Measurements from ENCODE around the gene YBX1. TPM values are rescaled to one million over a fixed set of nuclear protein-coding genes. Genes with fewer than 3 reads are reported as not detected.
"Not testable (repeated sequence)": the region's sequence is repeated elsewhere in the genome, so short reads cannot be mapped to it uniquely, and the experiment has no call there.

The YBX1 gene
- total RNA-seq, 1 donor from 2014 or later: 1,242 TPM

DNA sequence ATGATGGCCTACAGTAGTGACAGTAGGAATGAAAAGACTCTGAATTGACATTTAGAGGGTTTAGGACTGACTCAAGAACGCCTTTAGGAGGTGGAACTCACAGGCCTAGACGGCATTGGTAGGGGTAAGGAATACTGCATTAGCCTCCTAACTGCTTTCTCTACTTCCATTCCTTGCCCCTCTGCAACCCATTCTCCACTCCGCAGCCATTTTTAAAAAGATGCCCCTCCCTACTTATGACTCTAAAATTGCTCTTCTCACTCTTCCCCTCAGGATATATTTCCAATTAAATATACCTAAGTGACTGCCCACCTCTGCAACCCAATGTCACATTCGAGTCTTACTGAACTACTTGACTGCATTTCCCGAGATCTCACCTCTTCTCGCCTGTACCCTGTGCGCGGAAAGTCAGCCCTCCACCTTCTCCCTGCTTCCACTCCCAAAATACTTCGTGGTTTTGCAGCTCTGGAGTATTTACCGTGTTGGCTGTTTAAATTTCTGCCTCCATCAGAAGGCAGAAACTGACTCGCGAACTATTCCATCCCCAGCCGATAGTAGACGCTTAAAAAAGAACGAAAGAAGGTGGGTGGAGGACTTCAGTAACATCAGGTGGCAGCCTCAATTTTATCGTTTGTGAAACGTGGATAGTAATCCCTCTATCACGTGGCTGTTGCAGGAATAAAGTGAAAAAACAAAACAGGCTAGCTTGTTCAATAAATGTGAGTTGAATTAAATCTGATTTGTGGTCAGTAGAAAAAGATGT, 1.1 kb upstream of the YBX1 start:
- Mint-ChIP-seq H3K27ac (ENCODE audit: unreplicated experiment) (peak overlapping the region; percentile 93), H3K4me1 (peaks cover 50% of the 10 kb centered on the region), H3K27me3 (ENCODE audit: low read depth) (peaks cover 4% of the 10 kb centered on the region), H3K36me3 (ENCODE audit: low read depth) (peaks cover 16% of the 10 kb centered on the region), H3K9me3 (no peaks in the 10 kb centered on the region), H3K4me3 (peak overlapping the region; percentile 100)
- TF ChIP-seq, protein P1, sequence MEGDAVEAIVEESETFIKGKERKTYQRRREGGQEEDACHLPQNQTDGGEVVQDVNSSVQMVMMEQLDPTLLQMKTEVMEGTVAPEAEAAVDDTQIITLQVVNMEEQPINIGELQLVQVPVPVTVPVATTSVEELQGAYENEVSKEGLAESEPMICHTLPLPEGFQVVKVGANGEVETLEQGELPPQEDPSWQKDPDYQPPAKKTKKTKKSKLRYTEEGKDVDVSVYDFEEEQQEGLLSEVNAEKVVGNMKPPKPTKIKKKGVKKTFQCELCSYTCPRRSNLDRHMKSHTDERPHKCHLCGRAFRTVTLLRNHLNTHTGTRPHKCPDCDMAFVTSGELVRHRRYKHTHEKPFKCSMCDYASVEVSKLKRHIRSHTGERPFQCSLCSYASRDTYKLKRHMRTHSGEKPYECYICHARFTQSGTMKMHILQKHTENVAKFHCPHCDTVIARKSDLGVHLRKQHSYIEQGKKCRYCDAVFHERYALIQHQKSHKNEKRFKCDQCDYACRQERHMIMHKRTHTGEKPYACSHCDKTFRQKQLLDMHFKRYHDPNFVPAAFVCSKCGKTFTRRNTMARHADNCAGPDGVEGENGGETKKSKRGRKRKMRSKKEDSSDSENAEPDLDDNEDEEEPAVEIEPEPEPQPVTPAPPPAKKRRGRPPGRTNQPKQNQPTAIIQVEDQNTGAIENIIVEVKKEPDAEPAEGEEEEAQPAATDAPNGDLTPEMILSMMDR (conservative IDR thresholded peaks at IDR 0.05): no peak
- no peak for DNase-seq (ENCODE audit: low read depth, low spot score)

DNA sequence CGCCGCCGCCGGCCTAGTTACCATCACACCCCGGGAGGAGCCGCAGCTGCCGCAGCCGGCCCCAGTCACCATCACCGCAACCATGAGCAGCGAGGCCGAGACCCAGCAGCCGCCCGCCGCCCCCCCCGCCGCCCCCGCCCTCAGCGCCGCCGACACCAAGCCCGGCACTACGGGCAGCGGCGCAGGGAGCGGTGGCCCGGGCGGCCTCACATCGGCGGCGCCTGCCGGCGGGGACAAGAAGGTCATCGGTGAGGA, 193 bp downstream of the YBX1 start:
- peak overlapping the region; percentile 100 for H3K4me3 Mint-ChIP-seq
- peaks cover 61% of the 10 kb centered on the region for H3K4me1 Mint-ChIP-seq
- H3K9me3 Mint-ChIP-seq; H3K27me3 Mint-ChIP-seq (ENCODE audit: low read depth); DNase-seq (ENCODE audit: low read depth, low spot score): not testable (repeated sequence)
- H3K27ac Mint-ChIP-seq (ENCODE audit: unreplicated experiment): peak overlapping the region; percentile 97
- peaks cover 16% of the 10 kb centered on the region for H3K36me3 Mint-ChIP-seq (ENCODE audit: low read depth)

DNA sequence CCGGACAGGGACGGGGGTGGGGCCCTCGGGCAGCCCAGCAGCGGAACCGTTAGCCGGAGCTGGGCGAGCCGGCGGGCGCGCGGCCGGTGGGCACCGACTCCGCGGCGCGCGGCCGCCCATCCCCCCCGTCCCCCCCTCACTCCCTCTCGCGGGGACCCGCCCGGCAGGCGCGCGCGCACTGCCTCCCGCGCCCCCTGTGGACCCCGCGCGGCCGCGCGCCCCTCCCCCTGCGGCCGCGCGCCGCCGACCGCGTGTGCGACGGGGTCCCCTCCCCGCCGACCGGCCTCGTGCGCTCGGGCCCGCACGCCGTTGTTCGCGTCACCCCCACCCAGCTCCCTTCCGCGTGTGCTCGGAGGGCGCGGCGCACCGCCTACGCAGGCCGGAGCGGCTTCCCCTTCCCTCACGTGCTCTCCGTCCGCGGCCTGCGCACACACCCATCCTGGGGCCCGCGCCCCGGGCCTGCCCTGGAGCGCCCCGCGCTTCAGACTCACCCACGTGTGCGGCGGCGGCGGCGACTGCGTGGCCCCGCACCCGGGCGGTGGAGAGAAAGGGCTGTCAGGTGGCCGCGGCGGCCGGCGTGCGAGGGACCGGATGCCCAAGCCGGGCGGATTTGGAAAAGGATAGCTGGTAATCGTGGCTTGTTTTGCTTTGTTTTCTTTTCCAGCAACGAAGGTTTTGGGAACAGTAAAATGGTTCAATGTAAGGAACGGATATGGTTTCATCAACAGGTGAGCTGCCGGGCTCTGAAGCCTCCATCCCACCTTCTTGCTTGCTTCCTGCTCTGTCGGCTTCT, 717 bp downstream of the YBX1 start:
- Mint-ChIP-seq H3K4me3 (peak overlapping the region; percentile 97), H3K4me1 (peaks cover 66% of the 10 kb centered on the region), H3K36me3 (ENCODE audit: low read depth) (peaks cover 21% of the 10 kb centered on the region), H3K9me3 (no peaks in the 10 kb centered on the region), H3K27ac (ENCODE audit: unreplicated experiment) (peak overlapping the region; percentile 94), H3K27me3 (ENCODE audit: low read depth) (peaks cover 4% of the 10 kb centered on the region)
- TF ChIP-seq, protein P1 (conservative IDR thresholded peaks at IDR 0.05): no peak
- DNase-seq (ENCODE audit: low read depth, low spot score): peak; percentile 46

DNA sequence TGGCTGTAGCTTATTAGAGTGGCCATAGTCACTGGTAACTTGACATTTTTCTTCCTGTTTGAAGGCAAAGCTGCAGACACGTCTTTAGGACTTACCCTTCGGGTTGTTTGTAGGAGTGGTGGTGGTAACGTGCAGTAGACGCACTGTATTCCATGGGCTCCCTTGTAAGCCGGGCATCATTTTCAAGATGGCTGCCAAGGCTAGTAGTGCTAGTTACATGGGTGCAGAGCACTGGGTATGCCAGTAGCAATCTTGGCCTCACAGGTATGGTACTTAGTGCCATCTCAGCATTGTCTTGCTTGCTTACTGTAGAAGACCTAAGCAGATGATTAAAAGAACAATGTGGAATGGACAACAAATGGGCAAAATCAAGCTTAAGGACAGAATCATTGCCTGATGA, 1.9 kb downstream of the YBX1 start:
- peaks cover 18% of the 10 kb centered on the region for H3K36me3 Mint-ChIP-seq (ENCODE audit: low read depth)
- H3K27ac Mint-ChIP-seq (ENCODE audit: unreplicated experiment): no peak overlapping the region

DNA sequence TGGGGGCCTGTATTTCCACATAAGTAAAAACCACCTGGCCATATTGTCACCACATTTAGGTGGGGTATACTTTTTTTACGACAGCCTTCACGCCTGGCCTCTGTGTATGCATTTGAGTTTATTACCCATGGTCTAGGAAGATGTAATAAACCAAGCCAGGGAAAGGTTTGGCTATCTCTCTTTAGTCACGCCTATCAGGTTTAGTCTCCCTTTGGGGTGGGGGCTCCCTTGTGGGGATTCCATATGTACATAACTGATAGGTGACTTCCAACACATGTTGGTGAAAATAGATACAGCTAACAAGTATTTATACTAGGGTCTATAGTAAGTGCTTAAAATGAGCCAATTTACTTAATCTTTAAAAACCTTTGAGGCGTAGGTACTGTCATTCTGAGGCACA, 4.2 kb downstream of the YBX1 start:
- Mint-ChIP-seq H3K36me3 (ENCODE audit: low read depth) (peaks cover 21% of the 10 kb centered on the region), H3K27ac (ENCODE audit: unreplicated experiment) (no peak overlapping the region), H3K4me3 (peak overlapping the region; percentile 72), H3K27me3 (ENCODE audit: low read depth) (peaks cover 4% of the 10 kb centered on the region), H3K4me1 (peaks cover 81% of the 10 kb centered on the region), H3K9me3 (no peaks in the 10 kb centered on the region)
- DNase-seq (ENCODE audit: low read depth, low spot score): no peak
- TF ChIP-seq, protein P1 (conservative IDR thresholded peaks at IDR 0.05): no peak

More for the DNA sequence above, 1.9 kb downstream of the YBX1 start:
- peak overlapping the region; percentile 97 for H3K4me3 Mint-ChIP-seq
- peak; percentile 12 for DNase-seq (ENCODE audit: low read depth, low spot score)
- H3K4me1 Mint-ChIP-seq: peaks cover 76% of the 10 kb centered on the region
- H3K27me3 Mint-ChIP-seq (ENCODE audit: low read depth): peaks cover 4% of the 10 kb centered on the region
- TF ChIP-seq, protein P1 (conservative IDR thresholded peaks at IDR 0.05): no peak
- no peaks in the 10 kb centered on the region for H3K9me3 Mint-ChIP-seq

DNA sequence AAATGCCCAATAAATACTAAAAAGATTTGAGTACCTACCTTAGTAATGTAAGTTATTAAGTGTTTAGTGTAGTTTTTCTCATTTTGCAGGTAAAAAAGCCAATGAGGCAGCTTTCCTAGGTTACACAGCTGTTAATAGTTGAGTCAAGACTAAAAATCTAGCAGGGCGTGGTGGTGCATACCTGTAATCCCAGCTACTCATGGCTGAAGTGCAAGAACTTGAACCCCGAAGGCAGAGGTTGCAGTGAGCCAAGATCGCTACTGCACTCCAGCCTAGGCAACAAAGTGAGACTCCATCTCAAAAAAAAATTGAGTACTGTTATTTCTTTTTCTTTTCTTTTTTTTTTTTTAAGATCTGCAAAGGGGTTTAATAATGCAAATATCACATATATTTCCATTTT, 7.7 kb downstream of the YBX1 start:
- H3K9me3 Mint-ChIP-seq: no peaks in the 10 kb centered on the region
- no peaks in the 10 kb centered on the region for H3K27me3 Mint-ChIP-seq (ENCODE audit: low read depth)
- no peak for DNase-seq (ENCODE audit: low read depth, low spot score)
- no peak overlapping the region for H3K27ac Mint-ChIP-seq (ENCODE audit: unreplicated experiment)
- peaks cover 14% of the 10 kb centered on the region for H3K36me3 Mint-ChIP-seq (ENCODE audit: low read depth)
- peaks cover 73% of the 10 kb centered on the region for H3K4me1 Mint-ChIP-seq
- TF ChIP-seq, protein P1 (conservative IDR thresholded peaks at IDR 0.05): no peak
- H3K4me3 Mint-ChIP-seq: no peak overlapping the region
